GM23338 (cell line): ENCODE measurements around the gene GRAPL.
"Not testable (repeated sequence)": the region's sequence is repeated elsewhere in the genome, so short reads cannot be mapped to it uniquely, and the experiment has no call there.

ENCODE experiments used
- CREB1 ChIP-seq: fragments of 250-450 bp; sonication (Bioruptor Pico); IDR thresholded peaks from 2 replicates; pipeline ENCODE4 v1.5.0; 2020; ENCODE audit warnings: low read depth, mild to moderate bottlenecking, moderate library complexity
- CTCF ChIP-seq, 2 experiments: fragments of 200-600 bp in 1 of 2; sonication (generic) in 1 of 2; conservative IDR thresholded peaks; 2 replicates each; pipeline versions ENCODE4 v1.5.1 to v1.6.1; 2016 to 2017; ENCODE audit warnings: antibody characterized with exemption in 2 of 2, low read depth in 2 of 2, mild to moderate bottlenecking in 2 of 2, moderate library complexity in 1 of 2
- EZH2 ChIP-seq: fragments of 200-600 bp; sonication (generic); IDR thresholded peaks from one replicate; pipeline ENCODE4 v1.8.0; 2017; ENCODE audit warnings: antibody characterized with exemption, mild to moderate bottlenecking, low read depth; ENCODE audit not compliant: unreplicated experiment
- EZH2phosphoT487 ChIP-seq: fragments of 200-600 bp; sonication (generic); IDR thresholded peaks from one replicate; pipeline ENCODE4 v1.8.1; 2018; ENCODE audit warnings: antibody characterized with exemption; ENCODE audit not compliant: unreplicated experiment
- JUNB ChIP-seq: IDR thresholded peaks from one replicate; pipeline ENCODE4 v1.6.1; 2016; ENCODE audit warnings: antibody characterized with exemption; ENCODE audit not compliant: unreplicated experiment
- NANOG ChIP-seq: IDR thresholded peaks from 2 replicates; pipeline ENCODE4 v1.6.1; 2016; ENCODE audit warnings: antibody characterized with exemption, borderline replicate concordance
- POLR2AphosphoS5 ChIP-seq: IDR thresholded peaks from 2 replicates; pipeline ENCODE4 v1.6.1; 2016; ENCODE audit warnings: antibody characterized with exemption, low read depth
- STAT1 ChIP-seq: IDR thresholded peaks from one replicate; pipeline ENCODE4 v1.6.1; 2016; ENCODE audit warnings: antibody characterized with exemption; ENCODE audit not compliant: unreplicated experiment
- ZNF114 ChIP-seq: fragments of 250-450 bp; sonication (Bioruptor Pico); IDR thresholded peaks from 2 replicates; pipeline ENCODE4 v1.5.0; 2020; ENCODE audit warnings: mild to moderate bottlenecking, moderate library complexity
- ZNF331 ChIP-seq: fragments of 250-450 bp; sonication (Bioruptor Pico); IDR thresholded peaks from 2 replicates; pipeline ENCODE4 v1.5.0; 2020; ENCODE audit warnings: low read depth, mild to moderate bottlenecking, moderate library complexity
- TF ChIP-seq, protein P1 (sequence below): IDR thresholded peaks from one replicate; pipeline ENCODE4 v1.6.1; 2018; ENCODE audit warnings: antibody characterized with exemption; ENCODE audit not compliant: unreplicated experiment

GRCh38 chr17:19188870-19189708 is 61.7 kb downstream of the GRAPL start:
- TF ChIP-seq CTCF (conservative IDR thresholded peaks at IDR 0.05; ENCODE audit: low read depth in 2 of 2); EZH2phosphoT487; CREB1 (CRISPR knock-in tag); EZH2; POLR2AphosphoS5; JUNB; NANOG; ZNF331 (CRISPR knock-in tag); ZNF114 (CRISPR knock-in tag); STAT1: not testable (repeated sequence)
- TF ChIP-seq, protein P1, sequence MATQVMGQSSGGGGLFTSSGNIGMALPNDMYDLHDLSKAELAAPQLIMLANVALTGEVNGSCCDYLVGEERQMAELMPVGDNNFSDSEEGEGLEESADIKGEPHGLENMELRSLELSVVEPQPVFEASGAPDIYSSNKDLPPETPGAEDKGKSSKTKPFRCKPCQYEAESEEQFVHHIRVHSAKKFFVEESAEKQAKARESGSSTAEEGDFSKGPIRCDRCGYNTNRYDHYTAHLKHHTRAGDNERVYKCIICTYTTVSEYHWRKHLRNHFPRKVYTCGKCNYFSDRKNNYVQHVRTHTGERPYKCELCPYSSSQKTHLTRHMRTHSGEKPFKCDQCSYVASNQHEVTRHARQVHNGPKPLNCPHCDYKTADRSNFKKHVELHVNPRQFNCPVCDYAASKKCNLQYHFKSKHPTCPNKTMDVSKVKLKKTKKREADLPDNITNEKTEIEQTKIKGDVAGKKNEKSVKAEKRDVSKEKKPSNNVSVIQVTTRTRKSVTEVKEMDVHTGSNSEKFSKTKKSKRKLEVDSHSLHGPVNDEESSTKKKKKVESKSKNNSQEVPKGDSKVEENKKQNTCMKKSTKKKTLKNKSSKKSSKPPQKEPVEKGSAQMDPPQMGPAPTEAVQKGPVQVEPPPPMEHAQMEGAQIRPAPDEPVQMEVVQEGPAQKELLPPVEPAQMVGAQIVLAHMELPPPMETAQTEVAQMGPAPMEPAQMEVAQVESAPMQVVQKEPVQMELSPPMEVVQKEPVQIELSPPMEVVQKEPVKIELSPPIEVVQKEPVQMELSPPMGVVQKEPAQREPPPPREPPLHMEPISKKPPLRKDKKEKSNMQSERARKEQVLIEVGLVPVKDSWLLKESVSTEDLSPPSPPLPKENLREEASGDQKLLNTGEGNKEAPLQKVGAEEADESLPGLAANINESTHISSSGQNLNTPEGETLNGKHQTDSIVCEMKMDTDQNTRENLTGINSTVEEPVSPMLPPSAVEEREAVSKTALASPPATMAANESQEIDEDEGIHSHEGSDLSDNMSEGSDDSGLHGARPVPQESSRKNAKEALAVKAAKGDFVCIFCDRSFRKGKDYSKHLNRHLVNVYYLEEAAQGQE: not testable (repeated sequence)
